Measurements from ENCODE around the gene FAM227A.

Gene FAM227A

DNA sequence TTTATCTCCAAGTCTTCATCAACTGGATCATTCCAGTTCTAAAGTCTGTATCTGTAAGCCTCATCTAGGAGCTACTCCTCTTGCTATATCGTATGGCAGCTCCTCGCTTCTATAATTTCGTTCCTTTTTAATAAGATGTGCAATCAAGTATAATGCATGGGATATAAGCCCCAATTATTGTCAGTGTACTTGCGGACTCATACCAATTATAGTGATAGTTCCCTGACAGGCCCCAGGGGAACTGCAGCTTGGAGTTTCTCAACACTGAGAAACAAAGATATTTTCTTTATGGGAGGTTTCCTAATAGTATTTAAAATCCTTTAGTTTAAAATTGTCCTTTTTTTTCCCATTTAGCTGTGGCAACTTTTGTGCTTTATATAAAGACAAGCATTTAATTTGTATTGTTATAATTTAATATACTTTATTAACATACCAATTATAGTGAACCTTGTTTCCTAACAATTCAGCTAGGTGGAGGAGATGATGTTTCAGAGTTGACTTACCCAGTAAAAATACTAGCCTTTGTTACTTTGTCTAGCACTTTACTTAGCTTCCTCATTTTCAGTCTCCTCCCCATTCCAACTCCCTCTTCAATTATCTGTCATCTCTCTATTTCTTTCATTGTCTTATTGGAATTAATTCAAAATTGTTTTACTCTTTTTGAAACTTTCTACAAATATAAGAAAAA is 124.8 kb downstream of the FAM227A start:
- DNase-seq, result no peak
